Astrocyte (in vitro differentiated cells and primary cell): ENCODE results near the gene CELF4. TPM values are rescaled to one million over a fixed set of nuclear protein-coding genes. Genes with fewer than 3 reads are reported as not detected.

ENCODE experiments used
- DNase-seq: peaks from one replicate; pipeline ENCODE4 v3.0.0-alpha.2; 2010; ENCODE audit warnings: low read depth
- FAIRE-seq: peaks from 2 replicates; lab custom pipeline; 2011; peaks lifted over from hg19 to GRCh38; lab: Jason Lieb, UNC
- H2AFZ ChIP-seq: 2 replicates; pipeline ENCODE4 v1.6.0; 2012; ENCODE audit warnings: low read depth, low read length, inconsistent platforms
- H3K27ac ChIP-seq: 2 replicates; pipeline ENCODE4 v1.5.1; 2011; ENCODE audit warnings: low read depth, low read length, inconsistent platforms
- H3K27me3 ChIP-seq: 2 replicates; pipeline ENCODE4 v1.6.0; 2011; ENCODE audit warnings: low read length, inconsistent platforms; ENCODE audit not compliant: insufficient read depth
- H3K36me3 ChIP-seq: 2 replicates; pipeline ENCODE4 v1.5.1; 2011; ENCODE audit warnings: low read length, inconsistent platforms; ENCODE audit not compliant: insufficient read depth
- H3K4me1 ChIP-seq: 2 replicates; pipeline ENCODE4 v1.5.1; 2011; ENCODE audit warnings: low read length, inconsistent platforms; ENCODE audit not compliant: insufficient read depth
- H3K4me2 ChIP-seq: 2 replicates; pipeline ENCODE4 v1.6.0; 2012; ENCODE audit warnings: low read length, inconsistent platforms
- H3K4me3 ChIP-seq: 2 replicates; pipeline ENCODE4 v1.5.1; 2011; ENCODE audit warnings: low read depth, mild to moderate bottlenecking, low read length, inconsistent platforms; ENCODE audit not compliant: insufficient read depth
- H3K79me2 ChIP-seq: 2 replicates; pipeline ENCODE4 v1.6.0; 2012; ENCODE audit warnings: mild to moderate bottlenecking, low read length, inconsistent platforms; ENCODE audit not compliant: insufficient read depth
- H3K9ac ChIP-seq: 2 replicates; pipeline ENCODE4 v1.6.0; 2012; ENCODE audit warnings: mild to moderate bottlenecking, low read length, inconsistent platforms
- H3K9me3 ChIP-seq: 2 replicates; pipeline ENCODE4 v1.5.1; 2012; ENCODE audit warnings: low read depth, mild to moderate bottlenecking, low read length, inconsistent platforms; ENCODE audit not compliant: insufficient read depth
- H4K20me1 ChIP-seq: 2 replicates; pipeline ENCODE4 v1.6.0; 2012; ENCODE audit warnings: low read length, inconsistent platforms; ENCODE audit not compliant: insufficient read depth
- H3K27ac Mint-ChIP-seq: one replicate; pipeline ENCODE4 v1.8.0; 2021; ENCODE audit warnings: mild to moderate bottlenecking, mixed read lengths; ENCODE audit not compliant: unreplicated experiment
- H3K27me3 Mint-ChIP-seq: one replicate; pipeline ENCODE4 v1.8.0; 2021; ENCODE audit warnings: low read depth, mixed read lengths; ENCODE audit not compliant: unreplicated experiment
- H3K36me3 Mint-ChIP-seq: one replicate; pipeline ENCODE4 v1.8.0; 2021; ENCODE audit warnings: low read depth, mixed read lengths; ENCODE audit not compliant: unreplicated experiment
- H3K4me1 Mint-ChIP-seq: one replicate; pipeline ENCODE4 v1.8.0; 2021; ENCODE audit warnings: low read depth, mixed read lengths; ENCODE audit not compliant: unreplicated experiment
- H3K4me3 Mint-ChIP-seq: one replicate; pipeline ENCODE4 v1.8.0; 2021; ENCODE audit warnings: mild to moderate bottlenecking, moderate library complexity, mixed read lengths; ENCODE audit not compliant: unreplicated experiment
- H3K9me3 Mint-ChIP-seq: one replicate; pipeline ENCODE4 v1.8.0; 2021; ENCODE audit warnings: mild to moderate bottlenecking, mixed read lengths; ENCODE audit not compliant: unreplicated experiment
- EZH2 ChIP-seq: IDR thresholded peaks from 2 replicates; pipeline ENCODE4 v1.6.1; 2012; ENCODE audit warnings: mild to moderate bottlenecking, low read length, inconsistent platforms; ENCODE audit not compliant: insufficient read depth
- total RNA-seq: library from RNA; stranded (reverse); gene quantifications from 2 replicates; pipeline ENCODE4 v1.2.1, GENCODE V29; 2021
- TF ChIP-seq, protein P1 (sequence below): IDR thresholded peaks from 2 replicates; pipeline ENCODE4 v1.5.1; 2011; ENCODE audit warnings: low read depth, mild to moderate bottlenecking, inconsistent platforms, low read length, moderate library complexity; ENCODE audit not compliant: insufficient read depth

The CELF4 gene
- total RNA-seq, 1 donor from 2014 or later: 0.16 TPM

DNA sequence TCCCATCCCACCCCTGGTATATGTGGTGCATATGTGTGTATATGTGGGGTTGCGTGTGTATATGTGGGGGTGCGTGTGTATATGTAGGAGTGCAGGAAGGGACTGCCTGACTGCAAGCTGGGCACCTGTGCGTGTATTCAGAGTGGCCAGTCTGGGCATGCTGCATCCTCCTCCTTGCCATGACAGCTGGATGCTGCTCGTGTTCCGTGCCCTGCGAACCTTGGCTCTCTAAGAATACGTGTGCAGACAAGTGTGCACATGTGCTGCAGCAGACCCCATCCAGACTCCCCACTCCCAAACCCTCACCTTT, 222.1 kb downstream of the CELF4 start:
- peaks cover 54% of the 10 kb centered on the region for H3K27me3 Mint-ChIP-seq
- H3K4me3 Mint-ChIP-seq: no peak overlapping the region
- no peaks in the 10 kb centered on the region for H3K9me3 ChIP-seq
- no peak overlapping the region for H3K9ac ChIP-seq
- no peaks in the 10 kb centered on the region for H3K79me2 ChIP-seq
- no peaks in the 10 kb centered on the region for H4K20me1 ChIP-seq
- H3K4me1 Mint-ChIP-seq: peaks cover 4% of the 10 kb centered on the region
- H3K4me1 ChIP-seq: no peaks in the 10 kb centered on the region
- H3K9me3 Mint-ChIP-seq: peaks cover 5% of the 10 kb centered on the region
- H3K4me3 ChIP-seq: no peak overlapping the region
- no peak overlapping the region for H3K4me2 ChIP-seq
- no peak for DNase-seq
- peaks cover 10% of the 10 kb centered on the region for H3K27me3 ChIP-seq
- H3K36me3 Mint-ChIP-seq: no peaks in the 10 kb centered on the region
- TF ChIP-seq, protein P1, sequence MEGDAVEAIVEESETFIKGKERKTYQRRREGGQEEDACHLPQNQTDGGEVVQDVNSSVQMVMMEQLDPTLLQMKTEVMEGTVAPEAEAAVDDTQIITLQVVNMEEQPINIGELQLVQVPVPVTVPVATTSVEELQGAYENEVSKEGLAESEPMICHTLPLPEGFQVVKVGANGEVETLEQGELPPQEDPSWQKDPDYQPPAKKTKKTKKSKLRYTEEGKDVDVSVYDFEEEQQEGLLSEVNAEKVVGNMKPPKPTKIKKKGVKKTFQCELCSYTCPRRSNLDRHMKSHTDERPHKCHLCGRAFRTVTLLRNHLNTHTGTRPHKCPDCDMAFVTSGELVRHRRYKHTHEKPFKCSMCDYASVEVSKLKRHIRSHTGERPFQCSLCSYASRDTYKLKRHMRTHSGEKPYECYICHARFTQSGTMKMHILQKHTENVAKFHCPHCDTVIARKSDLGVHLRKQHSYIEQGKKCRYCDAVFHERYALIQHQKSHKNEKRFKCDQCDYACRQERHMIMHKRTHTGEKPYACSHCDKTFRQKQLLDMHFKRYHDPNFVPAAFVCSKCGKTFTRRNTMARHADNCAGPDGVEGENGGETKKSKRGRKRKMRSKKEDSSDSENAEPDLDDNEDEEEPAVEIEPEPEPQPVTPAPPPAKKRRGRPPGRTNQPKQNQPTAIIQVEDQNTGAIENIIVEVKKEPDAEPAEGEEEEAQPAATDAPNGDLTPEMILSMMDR: no peak
- H3K36me3 ChIP-seq: no peaks in the 10 kb centered on the region
- no peak for FAIRE-seq
- H3K27ac ChIP-seq: no peak overlapping the region
- no peak overlapping the region for H3K27ac Mint-ChIP-seq
- H2AFZ ChIP-seq: no peak overlapping the region

DNA sequence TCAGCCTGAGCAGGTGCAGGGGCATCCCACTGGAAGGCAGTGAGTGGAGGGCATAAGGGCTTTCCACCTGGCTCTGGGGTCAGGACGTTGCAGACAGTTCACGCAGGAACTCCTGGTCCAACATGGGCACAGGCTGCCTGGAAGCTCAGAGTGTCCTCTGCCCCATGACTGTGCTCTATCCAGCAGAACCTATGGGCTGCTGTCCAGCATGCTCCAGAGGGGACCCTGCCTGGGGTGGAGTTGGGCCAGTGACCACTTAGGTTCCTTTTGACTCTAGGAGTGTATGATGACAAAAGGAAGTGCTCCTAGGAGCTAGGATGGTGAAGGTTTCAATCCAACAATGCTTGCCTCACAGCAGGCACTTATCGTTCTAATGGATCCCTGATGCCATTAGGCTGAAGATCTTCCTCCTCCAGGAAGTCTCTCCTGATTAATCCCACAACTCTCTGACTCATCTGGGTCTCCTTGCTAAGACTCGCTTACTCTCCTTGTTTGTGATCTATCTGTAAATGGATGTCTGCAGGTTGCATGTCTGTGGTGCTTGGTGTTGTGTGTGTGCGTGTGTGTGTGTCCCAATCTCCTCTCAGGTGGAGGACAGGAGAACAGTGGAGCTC, 224.0 kb downstream of the CELF4 start:
- no peak for FAIRE-seq
- Histone ChIP-seq H3K9me3 (no peaks in the 10 kb centered on the region), H4K20me1 (no peaks in the 10 kb centered on the region), H3K27ac (no peak overlapping the region), H3K4me2 (no peak overlapping the region), H3K27me3 (peaks cover 10% of the 10 kb centered on the region), H3K36me3 (no peaks in the 10 kb centered on the region), H3K4me1 (no peaks in the 10 kb centered on the region), H3K4me3 (no peak overlapping the region), H3K79me2 (no peaks in the 10 kb centered on the region), H3K9ac (no peak overlapping the region), H2AFZ (no peak overlapping the region)
- no peak for TF ChIP-seq EZH2
- TF ChIP-seq, protein P1: no peak
- Mint-ChIP-seq H3K27ac (no peak overlapping the region), H3K4me1 (peaks cover 4% of the 10 kb centered on the region), H3K36me3 (no peaks in the 10 kb centered on the region), H3K9me3 (peaks cover 5% of the 10 kb centered on the region), H3K4me3 (no peak overlapping the region), H3K27me3 (peaks cover 50% of the 10 kb centered on the region)
- DNase-seq: no peak

DNA sequence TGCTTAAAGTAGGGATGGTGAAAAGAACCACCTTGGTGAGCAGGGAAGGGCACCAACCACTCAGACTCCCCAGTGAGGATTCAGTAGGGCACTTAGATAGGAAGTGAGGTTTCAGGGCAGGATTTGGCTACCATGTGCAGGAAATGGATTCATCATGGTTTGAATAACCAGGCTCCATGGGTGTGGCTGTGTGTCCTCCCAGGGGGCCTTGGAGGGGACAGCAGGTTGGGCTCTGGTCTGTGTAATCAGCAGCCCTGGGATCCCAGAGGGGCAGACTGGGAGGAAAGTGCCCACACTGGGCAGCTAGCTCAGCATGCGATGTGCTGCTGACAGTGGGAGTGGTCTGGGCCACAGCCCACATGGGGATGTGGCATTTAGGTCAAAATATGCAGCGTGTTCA, 224.6 kb downstream of the CELF4 start:
- H3K9me3 Mint-ChIP-seq: peaks cover 3% of the 10 kb centered on the region
- no peaks in the 10 kb centered on the region for H3K36me3 Mint-ChIP-seq
- no peak for TF ChIP-seq EZH2
- TF ChIP-seq, protein P1: no peak
- peaks cover 10% of the 10 kb centered on the region for H3K27me3 ChIP-seq
- no peak overlapping the region for H3K9ac ChIP-seq
- H3K4me2 ChIP-seq: no peak overlapping the region
- H3K9me3 ChIP-seq: no peaks in the 10 kb centered on the region
- DNase-seq (no peak), FAIRE-seq (no peak)
- H2AFZ ChIP-seq: no peak overlapping the region
- H3K27ac ChIP-seq: no peak overlapping the region
- H3K4me1 Mint-ChIP-seq: peaks cover 2% of the 10 kb centered on the region
- no peaks in the 10 kb centered on the region for H4K20me1 ChIP-seq
- H3K4me3 Mint-ChIP-seq: no peak overlapping the region
- H3K4me1 ChIP-seq: no peaks in the 10 kb centered on the region
- H3K36me3 ChIP-seq: no peaks in the 10 kb centered on the region
- H3K4me3 ChIP-seq: no peak overlapping the region
- peaks cover 46% of the 10 kb centered on the region for H3K27me3 Mint-ChIP-seq
- no peak overlapping the region for H3K27ac Mint-ChIP-seq
- H3K79me2 ChIP-seq: no peaks in the 10 kb centered on the region
